ENCODE data around the gene PLEKHM2.

The PLEKHM2 gene

GRCh38 chr1:15730423-15730822 is 46.3 kb downstream of the PLEKHM2 start:
- no peaks in the 10 kb centered on the region for H3K27me3 ChIP-seq
- TF ChIP-seq Cebpa-rat (IDR thresholded peaks at IDR 0.05): no peak
- H3K27ac ChIP-seq: no peak overlapping the region
- no peak overlapping the region for H3K4me3 ChIP-seq
- no peak overlapping the region for H3K4me2 ChIP-seq
- peaks cover 40% of the 10 kb centered on the region for H4K20me1 ChIP-seq
- no peak overlapping the region for H3K9ac ChIP-seq
- H3K36me3 ChIP-seq: peaks cover 98% of the 10 kb centered on the region
- H3K9me3 ChIP-seq: no peaks in the 10 kb centered on the region
- peaks cover 22% of the 10 kb centered on the region for H3K4me1 ChIP-seq

GRCh38 chr1:15730936-15731335 is 46.8 kb downstream of the PLEKHM2 start:
- Histone ChIP-seq H3K27me3 (no peaks in the 10 kb centered on the region), H3K9ac (no peak overlapping the region), H3K36me3 (peaks cover 93% of the 10 kb centered on the region), H3K9me3 (no peaks in the 10 kb centered on the region), H3K4me3 (no peak overlapping the region), H3K4me1 (peaks cover 22% of the 10 kb centered on the region), H4K20me1 (peaks cover 40% of the 10 kb centered on the region), H3K27ac (no peak overlapping the region), H3K4me2 (no peak overlapping the region)
- no peak for TF ChIP-seq Cebpa-rat (IDR thresholded peaks at IDR 0.05)

DNA sequence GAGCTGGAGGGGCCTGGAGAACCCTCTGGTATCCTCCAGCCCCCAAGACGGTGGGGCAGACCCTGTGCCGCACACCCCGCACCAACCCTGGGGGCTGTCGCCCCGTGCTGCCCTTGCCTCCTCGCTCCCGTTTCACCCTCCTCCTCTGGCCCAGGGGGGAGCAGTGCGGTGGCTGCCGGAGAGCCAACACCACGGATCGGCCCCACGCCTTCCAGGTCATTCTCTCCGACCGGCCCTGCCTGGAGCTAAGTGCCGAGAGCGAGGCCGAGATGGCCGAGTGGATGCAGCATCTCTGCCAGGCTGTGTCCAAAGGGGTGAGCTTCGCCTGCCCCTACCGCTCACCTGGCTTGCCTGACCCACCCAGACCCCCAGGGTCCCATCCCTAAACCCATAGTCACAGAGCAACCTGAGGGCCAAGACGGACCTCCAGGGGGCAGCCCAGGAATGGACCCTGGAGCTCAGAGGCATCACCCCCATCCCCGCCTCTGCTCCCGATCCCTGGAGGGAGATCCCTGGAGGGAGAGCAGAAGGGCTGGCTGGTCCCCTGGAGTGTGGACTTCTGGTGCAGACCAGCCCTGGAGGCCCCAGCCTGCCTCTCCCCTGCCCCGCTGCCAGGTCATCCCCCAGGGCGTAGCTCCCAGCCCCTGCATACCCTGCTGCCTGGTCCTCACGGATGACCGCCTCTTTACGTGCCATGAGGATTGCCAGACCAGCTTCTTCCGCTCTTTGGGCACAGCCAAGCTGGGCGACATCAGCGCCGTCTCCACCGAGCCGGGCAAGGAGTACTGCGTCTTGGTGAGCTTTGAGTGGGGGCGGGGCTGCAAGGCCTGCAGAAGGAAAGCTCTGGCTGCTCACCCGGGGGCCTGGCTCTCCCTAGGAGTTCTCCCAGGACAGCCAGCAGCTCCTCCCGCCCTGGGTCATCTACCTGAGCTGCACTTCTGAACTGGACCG is 47.9 kb downstream of the PLEKHM2 start:
- Histone ChIP-seq H3K4me1 (peaks cover 22% of the 10 kb centered on the region), H3K9ac (no peak overlapping the region), H3K27me3 (no peaks in the 10 kb centered on the region), H3K4me3 (no peak overlapping the region), H3K4me2 (no peak overlapping the region), H3K36me3 (peaks cover 83% of the 10 kb centered on the region), H3K27ac (no peak overlapping the region), H4K20me1 (peaks cover 37% of the 10 kb centered on the region), H3K9me3 (no peaks in the 10 kb centered on the region)
- TF ChIP-seq Cebpa-rat (IDR thresholded peaks at IDR 0.05): no peak

- H3K9me3 ChIP-seq: no peaks in the 10 kb centered on the region
- peaks cover 17% of the 10 kb centered on the region for H3K4me1 ChIP-seq
- no peak for TF ChIP-seq Cebpa-rat (IDR thresholded peaks at IDR 0.05)
- no peak overlapping the region for H3K4me2 ChIP-seq
- peaks cover 30% of the 10 kb centered on the region for H4K20me1 ChIP-seq
- H3K36me3 ChIP-seq: peaks cover 76% of the 10 kb centered on the region
- no peak overlapping the region for H3K4me3 ChIP-seq
- H3K9ac ChIP-seq: no peak overlapping the region
- no peak overlapping the region for H3K27ac ChIP-seq
- H3K27me3 ChIP-seq: no peaks in the 10 kb centered on the region
Measured at GRCh38 chr1:15732686-15733081, 48.6 kb downstream of the PLEKHM2 start.

DNA sequence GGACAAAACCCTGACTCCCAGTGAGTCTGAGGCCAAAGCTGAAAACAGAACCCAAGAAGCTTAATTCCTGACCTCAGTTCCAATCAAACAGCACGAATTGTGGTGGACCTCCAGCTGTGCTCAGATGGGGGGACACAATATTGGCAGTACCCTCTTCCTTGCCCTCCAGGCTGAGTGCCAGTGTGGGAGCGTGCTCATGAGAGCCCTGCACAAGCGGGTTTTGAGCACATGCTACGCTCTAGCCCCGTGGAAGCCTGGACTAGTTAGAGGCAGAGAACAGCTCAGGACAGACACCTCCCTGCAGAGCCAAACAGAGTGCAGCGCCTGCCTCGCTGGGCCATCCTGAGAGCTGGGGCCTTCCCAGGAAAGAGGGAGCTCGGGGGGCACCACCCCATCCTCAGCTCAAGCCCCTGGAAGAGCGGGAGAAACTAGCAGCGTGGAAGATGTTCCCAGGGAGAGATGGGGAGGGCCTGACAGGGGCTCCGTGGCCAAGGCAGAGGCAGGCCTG is 49.2 kb downstream of the PLEKHM2 start:
- no peaks in the 10 kb centered on the region for H3K27me3 ChIP-seq
- H3K27ac ChIP-seq: no peak overlapping the region
- H3K36me3 ChIP-seq: peaks cover 70% of the 10 kb centered on the region
- no peak overlapping the region for H3K9ac ChIP-seq
- peaks cover 17% of the 10 kb centered on the region for H3K4me1 ChIP-seq
- H4K20me1 ChIP-seq: peaks cover 24% of the 10 kb centered on the region
- no peaks in the 10 kb centered on the region for H3K9me3 ChIP-seq
- no peak for TF ChIP-seq Cebpa-rat (IDR thresholded peaks at IDR 0.05)
- H3K4me3 ChIP-seq: no peak overlapping the region
- no peak overlapping the region for H3K4me2 ChIP-seq

DNA sequence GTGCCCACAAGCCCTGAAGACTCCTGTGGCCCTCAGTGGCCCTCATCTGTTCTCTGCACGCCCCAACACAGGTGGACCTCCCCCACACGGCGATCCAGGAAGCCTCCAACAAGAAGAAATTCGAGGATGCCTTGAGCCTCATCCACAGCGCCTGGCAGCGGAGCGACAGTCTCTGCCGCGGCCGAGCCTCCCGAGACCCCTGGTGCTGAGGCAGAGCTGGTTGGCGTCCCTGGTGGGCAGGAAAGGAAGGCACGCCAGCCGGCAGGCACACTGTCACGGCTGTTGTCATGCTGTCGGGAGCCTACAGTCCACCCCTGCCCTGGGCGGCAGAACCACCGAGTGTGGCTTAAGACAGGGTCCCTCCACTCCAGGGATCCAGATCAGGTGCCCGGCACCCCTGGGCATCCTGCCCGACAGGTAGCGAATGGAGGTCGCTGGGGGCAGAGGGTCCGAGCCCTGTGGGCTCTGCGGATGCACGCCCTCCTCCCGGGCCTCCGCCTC is 49.7 kb downstream of the PLEKHM2 start:
- H4K20me1 ChIP-seq: peaks cover 19% of the 10 kb centered on the region
- H3K4me1 ChIP-seq: peaks cover 17% of the 10 kb centered on the region
- no peak overlapping the region for H3K27ac ChIP-seq
- H3K4me3 ChIP-seq: no peak overlapping the region
- TF ChIP-seq Cebpa-rat (IDR thresholded peaks at IDR 0.05): no peak
- H3K27me3 ChIP-seq: no peaks in the 10 kb centered on the region
- peaks cover 65% of the 10 kb centered on the region for H3K36me3 ChIP-seq
- no peak overlapping the region for H3K9ac ChIP-seq
- no peaks in the 10 kb centered on the region for H3K9me3 ChIP-seq
- no peak overlapping the region for H3K4me2 ChIP-seq

GRCh38 chr1:15734296-15734695 is 50.2 kb downstream of the PLEKHM2 start:
- Histone ChIP-seq H3K27ac (no peak overlapping the region), H3K4me3 (no peak overlapping the region), H3K4me1 (peaks cover 14% of the 10 kb centered on the region), H3K9ac (no peak overlapping the region), H4K20me1 (peaks cover 16% of the 10 kb centered on the region; the same call in 1 of the 2 replicates), H3K27me3 (no peaks in the 10 kb centered on the region), H3K9me3 (no peaks in the 10 kb centered on the region), H3K36me3 (peaks cover 60% of the 10 kb centered on the region), H3K4me2 (no peak overlapping the region)
- TF ChIP-seq Cebpa-rat (IDR thresholded peaks at IDR 0.05): no peak

GRCh38 chr1:15734901-15735300 is 50.8 kb downstream of the PLEKHM2 start:
- H3K27ac ChIP-seq: no peak overlapping the region
- no peaks in the 10 kb centered on the region for H3K27me3 ChIP-seq
- no peak overlapping the region for H3K9ac ChIP-seq
- H3K4me1 ChIP-seq: peaks cover 13% of the 10 kb centered on the region
- H3K36me3 ChIP-seq: peaks cover 55% of the 10 kb centered on the region
- TF ChIP-seq Cebpa-rat (IDR thresholded peaks at IDR 0.05): no peak
- H3K4me3 ChIP-seq: no peak overlapping the region
- H4K20me1 ChIP-seq: peaks cover 16% of the 10 kb centered on the region; the same call in 1 of the 2 replicates
- no peak overlapping the region for H3K4me2 ChIP-seq
- H3K9me3 ChIP-seq: no peaks in the 10 kb centered on the region

DNA sequence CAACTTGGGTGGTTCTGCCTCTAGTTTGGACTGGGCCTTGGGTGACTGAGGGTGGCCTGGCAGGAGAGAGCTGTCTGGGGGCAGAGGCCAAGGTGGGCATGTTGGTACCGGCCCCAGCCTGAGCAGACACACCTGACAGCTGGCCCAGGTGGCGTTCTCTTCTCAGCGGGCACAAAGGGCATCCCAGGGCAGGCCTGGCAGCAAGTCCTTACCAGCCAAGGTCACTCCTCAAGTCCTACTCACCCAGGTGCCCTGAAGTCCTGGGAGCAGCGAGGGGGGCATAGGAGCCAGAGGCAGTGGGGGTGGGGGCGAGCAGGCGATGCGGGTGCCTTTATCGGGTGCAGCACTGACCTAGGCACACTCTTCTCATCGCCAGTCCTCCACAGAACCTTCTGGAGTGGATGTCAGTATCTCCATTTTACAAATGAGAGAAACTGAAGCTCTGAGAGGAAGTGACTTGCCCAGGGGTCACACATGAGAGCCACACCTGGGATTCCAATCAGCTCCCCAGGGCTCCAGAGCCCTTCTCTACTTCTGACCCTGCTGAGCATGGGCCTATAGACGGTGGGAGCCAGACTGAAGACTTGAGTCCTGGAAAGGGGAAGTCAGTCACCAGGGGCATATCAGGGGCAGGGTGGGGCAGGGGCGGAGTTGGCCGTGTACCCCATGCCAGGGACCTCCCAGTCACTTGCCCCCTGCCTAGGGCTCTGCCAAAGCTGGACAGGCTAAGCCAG is 51.4 kb downstream of the PLEKHM2 start:
- Histone ChIP-seq H3K9me3 (no peaks in the 10 kb centered on the region), H3K27ac (no peak overlapping the region), H3K36me3 (peaks cover 50% of the 10 kb centered on the region), H4K20me1 (peaks cover 16% of the 10 kb centered on the region; the same call in 1 of the 2 replicates), H3K4me2 (no peak overlapping the region), H3K9ac (no peak overlapping the region), H3K4me1 (peaks cover 13% of the 10 kb centered on the region), H3K27me3 (no peaks in the 10 kb centered on the region), H3K4me3 (no peak overlapping the region)
- no peak for TF ChIP-seq Cebpa-rat (IDR thresholded peaks at IDR 0.05)
